GM18858 (cell line): ENCODE measurements around the gene ESRRB.

Source experiments
- ATAC-seq: cut with Tn5 transposase; IDR thresholded peaks from one replicate; pipeline ENCODE4 v1.9.1; 2021; ENCODE audit not compliant: unreplicated experiment

Gene ESRRB

DNA sequence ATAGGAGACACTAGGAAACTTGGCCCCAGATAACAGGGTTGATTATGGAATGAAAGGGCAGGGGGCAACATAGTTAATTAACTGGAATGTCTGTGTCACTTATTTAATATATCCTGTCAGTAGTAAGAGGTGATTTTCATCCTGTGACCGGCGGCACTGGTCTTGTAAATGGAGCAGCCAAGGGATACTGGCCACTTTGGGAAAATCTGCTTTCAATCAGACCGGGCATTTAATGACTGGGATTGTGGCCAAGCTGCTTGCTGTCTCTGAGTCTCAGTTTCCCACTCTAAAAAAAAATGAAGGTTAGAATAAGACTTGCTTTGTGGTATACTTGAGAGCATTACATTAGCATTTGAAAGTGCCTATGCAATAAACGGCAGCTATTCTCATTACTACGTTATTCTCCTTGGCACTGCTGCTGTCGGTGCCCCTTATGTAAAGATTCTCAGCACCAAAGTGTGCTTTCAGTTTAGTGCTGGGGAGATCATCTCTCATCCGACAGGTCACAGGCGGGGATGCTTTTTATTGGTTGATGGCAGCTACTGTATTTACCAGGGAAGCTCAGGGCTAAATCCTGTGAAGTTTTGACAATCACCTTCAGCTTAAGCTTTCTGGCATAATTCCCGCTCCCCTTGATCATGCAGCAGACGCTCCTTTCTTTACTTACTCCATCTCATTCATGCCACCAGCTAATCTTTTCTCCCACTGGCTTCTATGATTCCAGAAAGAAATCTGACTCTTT, 162.1 kb downstream of the ESRRB start:
- no peak for ATAC-seq

DNA sequence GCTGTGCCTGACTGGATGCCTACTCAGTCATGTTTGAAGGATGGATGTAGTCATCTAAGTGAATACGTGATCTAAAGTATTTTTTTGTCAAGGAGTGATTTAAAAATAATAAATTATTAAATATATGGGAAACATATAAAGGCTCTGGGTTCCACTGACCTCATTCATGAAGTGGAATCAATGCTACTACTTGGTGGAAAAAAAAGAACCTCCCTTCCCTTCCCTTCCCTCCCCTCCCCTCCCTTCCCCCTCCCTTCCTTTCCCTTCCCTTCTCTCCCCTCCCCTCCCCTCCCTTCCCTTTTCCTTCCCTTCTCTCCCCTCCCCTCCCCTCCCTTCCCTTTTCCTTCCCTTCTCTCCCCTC, 162.7 kb downstream of the ESRRB start:
- no peak for ATAC-seq

DNA sequence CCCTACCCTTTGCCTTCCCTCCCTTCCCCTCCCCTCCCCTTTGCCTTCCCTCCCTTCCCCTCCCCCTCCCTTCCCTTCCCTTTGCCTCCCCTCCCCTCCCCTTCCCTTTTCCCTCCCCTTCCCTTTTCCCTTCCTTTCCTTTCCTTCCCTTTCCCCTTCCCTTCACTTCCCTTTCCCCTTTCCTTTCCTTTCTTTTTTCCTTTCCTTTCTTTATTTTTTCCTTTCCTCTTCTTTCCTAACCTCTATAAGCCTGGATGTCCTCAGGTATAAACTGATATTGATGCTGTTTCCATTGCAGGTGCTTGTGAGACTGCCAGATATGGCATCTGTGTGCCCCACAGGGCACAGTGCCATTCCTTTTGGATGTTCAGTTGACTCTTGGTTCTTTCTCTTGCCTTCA, 163.2 kb downstream of the ESRRB start:
- ATAC-seq, result no peak

DNA sequence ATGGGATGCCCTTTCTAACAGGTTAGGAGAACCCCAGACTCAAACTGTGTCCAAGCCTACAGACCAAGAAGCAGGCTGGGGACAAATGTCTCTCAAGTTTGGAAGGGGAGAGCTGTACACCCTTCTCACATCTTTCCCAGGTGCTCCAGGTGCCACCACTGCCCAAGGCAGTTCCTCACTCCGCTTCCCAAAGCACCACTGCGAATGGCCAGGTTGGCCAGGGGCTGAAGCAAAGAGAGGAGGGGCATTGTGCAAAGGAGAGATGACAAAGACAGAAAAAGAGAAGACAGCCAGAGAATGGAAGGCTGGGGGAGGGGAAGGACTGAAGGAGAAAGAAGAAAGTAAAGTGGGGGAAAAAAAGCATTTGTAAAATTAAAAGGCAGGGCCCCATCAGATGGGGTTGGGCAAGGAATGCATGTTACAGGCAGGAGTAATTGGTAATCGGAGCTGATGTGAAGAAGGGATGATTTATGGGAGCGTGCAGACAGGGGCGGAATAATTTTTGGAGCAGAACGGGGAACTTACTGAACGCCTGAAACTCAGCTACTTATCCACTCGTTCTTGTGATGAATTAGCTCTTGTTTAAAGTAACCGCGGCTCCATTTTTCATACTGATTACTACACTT, 165.8 kb downstream of the ESRRB start:
- no peak for ATAC-seq

DNA sequence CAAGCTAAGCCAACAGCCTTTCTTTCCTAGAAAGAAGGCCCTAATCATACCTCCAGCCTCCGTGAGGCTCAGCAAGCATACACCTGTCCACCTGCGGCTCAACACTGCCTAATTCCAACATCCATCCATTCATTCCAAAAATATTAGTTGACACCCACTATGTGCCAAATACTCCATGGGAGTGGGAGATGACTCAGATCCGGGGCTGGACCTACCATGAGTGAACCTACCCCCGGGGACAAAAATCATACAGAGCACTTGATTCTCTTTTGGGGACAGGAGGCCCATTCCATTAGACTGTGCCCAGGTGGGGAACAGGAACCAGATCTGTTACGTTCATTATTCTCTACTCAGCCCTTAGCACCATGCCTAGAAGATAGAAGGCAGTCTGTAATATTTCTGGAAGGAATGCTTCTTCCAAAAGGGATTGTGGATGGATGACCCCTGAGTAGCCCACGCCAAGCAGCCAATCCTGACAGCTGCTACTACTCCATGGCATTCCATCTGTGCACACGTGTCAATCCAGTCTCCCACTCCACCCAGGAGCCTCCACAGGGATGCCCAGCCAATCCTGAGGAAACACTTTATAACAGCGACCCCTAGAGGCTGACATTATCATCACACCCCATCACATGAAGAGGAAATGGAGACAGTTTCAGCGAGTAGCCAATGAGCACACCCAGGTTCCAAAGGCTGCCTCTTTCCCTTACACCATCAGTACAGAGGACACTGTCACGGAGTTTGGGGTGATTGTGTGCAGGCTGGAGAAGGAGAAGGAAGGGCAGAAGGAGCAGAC, 170.7 kb downstream of the ESRRB start:
- ATAC-seq, result no peak

DNA sequence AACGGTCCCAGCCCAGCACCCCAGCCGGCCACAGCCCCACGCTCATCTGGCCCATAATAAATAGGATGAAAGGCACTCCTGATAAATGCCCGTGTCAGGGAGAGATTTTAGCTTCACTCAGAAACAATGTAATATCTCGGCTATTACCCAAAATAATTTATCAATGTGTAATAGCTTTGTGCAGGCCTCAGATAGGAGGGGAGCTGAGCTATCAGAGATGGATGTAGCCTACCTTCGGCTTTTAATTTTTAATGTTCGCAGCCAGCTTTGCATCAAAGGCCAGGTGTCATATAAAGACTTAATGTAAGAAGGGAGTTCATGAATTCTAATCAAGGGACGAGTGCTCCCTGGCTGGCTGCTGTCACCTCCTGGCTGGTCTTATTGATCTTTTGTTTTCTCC, 171.9 kb downstream of the ESRRB start:
- ATAC-seq, result no peak

DNA sequence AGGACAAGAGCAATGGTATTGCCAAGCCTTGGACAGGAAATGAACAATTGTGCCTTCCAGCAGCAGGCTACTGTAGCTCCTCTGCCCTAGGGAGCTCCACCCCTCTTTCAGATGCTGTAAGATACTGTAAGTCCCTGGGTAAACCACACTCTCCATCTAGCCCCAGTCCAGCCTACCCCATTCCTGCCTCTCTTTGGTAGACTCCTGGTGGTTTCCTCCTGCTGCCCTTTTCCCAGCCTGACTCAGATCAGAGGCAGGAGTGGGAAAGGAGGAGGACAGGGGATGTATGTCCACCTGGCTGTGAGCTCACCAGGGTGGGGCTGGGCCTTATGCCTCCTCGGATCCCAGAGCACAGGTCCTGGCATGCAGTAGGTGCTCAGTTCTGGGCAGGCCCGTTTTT, 174.6 kb downstream of the ESRRB start:
- no peak for ATAC-seq

DNA sequence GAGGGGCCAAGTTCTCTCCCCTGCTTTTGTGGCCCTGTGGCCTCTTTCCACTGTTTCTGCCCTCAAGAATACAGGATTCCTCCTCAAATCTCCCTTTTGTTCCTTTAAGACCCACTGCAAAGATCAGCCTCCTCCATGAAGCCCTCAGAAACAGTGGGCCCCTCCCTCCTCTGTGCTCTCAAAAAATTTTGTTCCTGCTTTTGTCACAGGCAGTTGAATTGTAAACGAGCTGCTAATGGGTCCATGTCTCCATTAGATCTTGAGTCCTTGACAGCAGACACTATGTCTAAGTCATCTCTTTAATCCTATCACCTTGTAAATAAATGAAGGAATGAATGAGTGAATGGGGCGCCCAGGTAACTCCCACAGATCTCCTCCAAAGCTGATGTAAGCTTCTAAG, 175.2 kb downstream of the ESRRB start:
- ATAC-seq, result no peak
